Mesendoderm (in vitro differentiated cells): ENCODE data around the gene ZCCHC7.
"Not testable (repeated sequence)": the region's sequence is repeated elsewhere in the genome, so short reads cannot be mapped to it uniquely, and the experiment has no call there.

Experiments used
- DNase-seq: peaks from one replicate; pipeline ENCODE4 v3.0.0; 2013
- H2AK5ac ChIP-seq: 2 replicates; pipeline ENCODE4 v1.6.1; 2013; ENCODE audit warnings: low read length, inconsistent platforms
- H2BK120ac ChIP-seq: 2 replicates; pipeline ENCODE4 v1.6.1; 2013; ENCODE audit warnings: low read depth, mild to moderate bottlenecking, low read length, moderate library complexity, mixed read lengths
- H2BK15ac ChIP-seq: replicated peaks from 2 replicates; pipeline ENCODE4 v1.6.1; 2013; ENCODE audit warnings: low read depth, mild to moderate bottlenecking, moderate library complexity
- H2BK5ac ChIP-seq: 2 replicates; pipeline ENCODE4 v1.6.1; 2013; ENCODE audit warnings: low read length, inconsistent platforms
- H3K18ac ChIP-seq: 2 replicates; pipeline ENCODE4 v1.6.1; 2013; ENCODE audit warnings: mild to moderate bottlenecking, low read length, mixed read lengths
- H3K23ac ChIP-seq: one replicate; pipeline ENCODE4 v1.6.1; 2013; ENCODE audit warnings: low read length
- H3K27ac ChIP-seq: 2 replicates; pipeline ENCODE4 v1.5.1; 2013; ENCODE audit warnings: low read depth, mild to moderate bottlenecking, inconsistent platforms, low read length, moderate library complexity
- H3K27me3 ChIP-seq: 2 replicates; pipeline ENCODE4 v1.6.1; 2013; ENCODE audit warnings: low read length, control low read depth, mild to moderate bottlenecking, inconsistent platforms; ENCODE audit not compliant: insufficient read depth, poor library complexity
- H3K36me3 ChIP-seq: 2 replicates; pipeline ENCODE4 v1.6.1; 2013; ENCODE audit warnings: low read length, inconsistent platforms; ENCODE audit not compliant: control insufficient read depth, insufficient read depth
- H3K4ac ChIP-seq: one replicate; pipeline ENCODE4 v1.6.1; 2013; ENCODE audit warnings: low read depth, mild to moderate bottlenecking, low read length, moderate library complexity
- H3K4me1 ChIP-seq: 2 replicates; pipeline ENCODE4 v1.6.1; 2013; ENCODE audit warnings: low read depth, low read length, inconsistent platforms; ENCODE audit not compliant: control insufficient read depth
- H3K4me2 ChIP-seq: 2 replicates; pipeline ENCODE4 v1.6.1; 2013; ENCODE audit warnings: low read length
- H3K4me3 ChIP-seq: 2 replicates; pipeline ENCODE4 v1.5.1; 2013; ENCODE audit warnings: mild to moderate bottlenecking, low read length
- H3K56ac ChIP-seq: one replicate; pipeline ENCODE4 v1.6.1; 2013; ENCODE audit warnings: low read length
- H3K79me1 ChIP-seq: 2 replicates; pipeline ENCODE4 v1.6.1; 2013; ENCODE audit warnings: low read length, inconsistent platforms
- H3K79me2 ChIP-seq: 2 replicates; pipeline ENCODE4 v1.6.1; 2013; ENCODE audit warnings: mild to moderate bottlenecking, low read length; ENCODE audit not compliant: control insufficient read depth, insufficient read depth
- H3K9ac ChIP-seq: 2 replicates; pipeline ENCODE4 v1.6.1; 2013; ENCODE audit warnings: low read length, inconsistent platforms
- H4K5ac ChIP-seq: one replicate; pipeline ENCODE4 v1.6.1; 2013; ENCODE audit warnings: low read length
- H4K8ac ChIP-seq: one replicate; pipeline ENCODE4 v1.6.1; 2013; ENCODE audit warnings: low read depth, mild to moderate bottlenecking, control low read depth, low read length, moderate library complexity
- whole genome bisulfite sequencing: extraction: QIAGEN DNeasy Blood & Tissue Kit; methylation state at CpG from one replicate; pipeline ENCODE4 v1.1.7; 2013; ENCODE audit warnings: low lambda C conversion rate, missing lambda C conversion rate; ENCODE audit not compliant: insufficient coverage; ENCODE audit errors: extremely low coverage; 5-methylcytosine and 5-hydroxymethylcytosine counted together

Gene ZCCHC7

GRCh38 chr9:37082214-37082765 is 38.1 kb upstream of the ZCCHC7 start:
- H3K27me3 ChIP-seq = no peaks in the 10 kb centered on the region
- H2BK5ac ChIP-seq = no peak overlapping the region
- no peak overlapping the region for H4K5ac ChIP-seq
- H2BK15ac ChIP-seq = no peak overlapping the region
- no peak overlapping the region for H3K18ac ChIP-seq
- H4K8ac ChIP-seq = no peak overlapping the region
- no peak overlapping the region for H3K23ac ChIP-seq
- no peak overlapping the region for H2BK120ac ChIP-seq
- no peaks in the 10 kb centered on the region for H3K36me3 ChIP-seq
- no peak overlapping the region for H3K4me2 ChIP-seq
- peak; percentile 13 for DNase-seq
- H3K4ac ChIP-seq = no peak overlapping the region
- H3K56ac ChIP-seq = no peak overlapping the region
- H3K4me1 ChIP-seq = no peaks in the 10 kb centered on the region
- peaks cover 3% of the 10 kb centered on the region for H3K79me2 ChIP-seq
- WGBS = no CpG with 5 or more reads among the region's 4 CpGs
- H3K9ac ChIP-seq = no peak overlapping the region
- H2AK5ac ChIP-seq = no peak overlapping the region
- no peak overlapping the region for H3K4me3 ChIP-seq
- H3K79me1 ChIP-seq = peaks cover 5% of the 10 kb centered on the region
- H3K27ac ChIP-seq = no peak overlapping the region

DNA sequence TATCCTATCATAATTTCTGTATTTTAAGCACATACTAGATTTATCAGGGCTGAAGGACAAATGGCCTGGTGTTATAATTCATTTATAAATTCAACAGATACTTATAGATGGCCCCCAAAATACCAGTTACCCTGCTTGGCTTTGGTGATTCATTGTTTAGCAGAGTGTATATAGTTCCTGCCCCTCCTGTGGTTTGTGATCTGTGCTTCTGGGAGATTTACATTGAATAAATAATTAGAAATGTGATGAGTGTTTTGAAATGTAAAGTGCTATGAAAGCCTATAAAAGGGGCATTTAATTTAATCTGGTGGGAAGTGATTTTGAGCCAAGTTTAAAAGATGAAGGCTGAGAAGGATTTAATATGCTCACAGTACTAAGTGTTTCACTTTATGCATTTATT is 36.7 kb upstream of the ZCCHC7 start:
- Histone ChIP-seq H3K9ac (no peak overlapping the region), H3K4me2 (no peak overlapping the region)

DNA sequence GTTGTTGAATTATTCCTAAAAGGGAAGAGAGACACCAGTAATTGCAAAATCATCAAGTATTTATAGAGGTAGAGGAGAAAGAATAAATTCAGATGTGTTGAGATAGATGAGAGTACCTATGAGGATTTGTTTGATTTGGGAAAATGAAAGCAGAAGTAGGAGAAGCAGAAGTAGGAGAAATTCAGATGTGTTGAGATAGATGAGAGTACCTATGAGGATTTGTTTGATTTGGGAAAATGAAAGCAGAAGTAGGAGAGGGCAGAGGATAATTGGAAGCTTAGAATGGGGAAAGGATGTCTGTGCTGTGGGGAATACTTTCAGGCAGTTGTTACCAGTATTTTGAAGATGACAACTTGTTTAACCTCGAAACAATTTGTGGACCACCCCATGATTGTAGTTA is 35.1 kb upstream of the ZCCHC7 start:
- no peak overlapping the region for H3K9ac ChIP-seq
- no peak overlapping the region for H3K4ac ChIP-seq
- DNase-seq = no peak
- no peak overlapping the region for H4K5ac ChIP-seq
- no peak overlapping the region for H2AK5ac ChIP-seq
- H3K4me1 ChIP-seq = no peaks in the 10 kb centered on the region
- no peak overlapping the region for H2BK5ac ChIP-seq
- no peak overlapping the region for H3K4me3 ChIP-seq
- no CpG with 5 or more reads among the region's 1 CpG for WGBS
- H3K23ac ChIP-seq = no peak overlapping the region
- peaks cover 3% of the 10 kb centered on the region for H3K79me2 ChIP-seq
- no peak overlapping the region for H3K18ac ChIP-seq
- H2BK15ac ChIP-seq = no peak overlapping the region
- H2BK120ac ChIP-seq = no peak overlapping the region
- no peak overlapping the region for H4K8ac ChIP-seq
- H3K27me3 ChIP-seq = no peaks in the 10 kb centered on the region
- H3K4me2 ChIP-seq = no peak overlapping the region
- no peak overlapping the region for H3K56ac ChIP-seq
- peaks cover 5% of the 10 kb centered on the region for H3K79me1 ChIP-seq
- H3K36me3 ChIP-seq = no peaks in the 10 kb centered on the region
- no peak overlapping the region for H3K27ac ChIP-seq

More for the DNA sequence above, 36.7 kb upstream of the ZCCHC7 start:
- peaks cover 5% of the 10 kb centered on the region for H3K79me1 ChIP-seq
- H3K18ac ChIP-seq = no peak overlapping the region
- peaks cover 3% of the 10 kb centered on the region for H3K79me2 ChIP-seq
- H4K8ac ChIP-seq = no peak overlapping the region
- no peak overlapping the region for H3K23ac ChIP-seq
- H2BK120ac ChIP-seq = no peak overlapping the region
- H3K56ac ChIP-seq = no peak overlapping the region
- no peak overlapping the region for H3K27ac ChIP-seq
- no peak overlapping the region for H4K5ac ChIP-seq
- no peak for DNase-seq
- no peak overlapping the region for H3K4ac ChIP-seq
- no peak overlapping the region for H3K4me3 ChIP-seq
- H2BK5ac ChIP-seq = no peak overlapping the region
- no peaks in the 10 kb centered on the region for H3K36me3 ChIP-seq
- H2AK5ac ChIP-seq = no peak overlapping the region
- H3K4me1 ChIP-seq = no peaks in the 10 kb centered on the region
- no peak overlapping the region for H2BK15ac ChIP-seq
- H3K27me3 ChIP-seq = no peaks in the 10 kb centered on the region

DNA sequence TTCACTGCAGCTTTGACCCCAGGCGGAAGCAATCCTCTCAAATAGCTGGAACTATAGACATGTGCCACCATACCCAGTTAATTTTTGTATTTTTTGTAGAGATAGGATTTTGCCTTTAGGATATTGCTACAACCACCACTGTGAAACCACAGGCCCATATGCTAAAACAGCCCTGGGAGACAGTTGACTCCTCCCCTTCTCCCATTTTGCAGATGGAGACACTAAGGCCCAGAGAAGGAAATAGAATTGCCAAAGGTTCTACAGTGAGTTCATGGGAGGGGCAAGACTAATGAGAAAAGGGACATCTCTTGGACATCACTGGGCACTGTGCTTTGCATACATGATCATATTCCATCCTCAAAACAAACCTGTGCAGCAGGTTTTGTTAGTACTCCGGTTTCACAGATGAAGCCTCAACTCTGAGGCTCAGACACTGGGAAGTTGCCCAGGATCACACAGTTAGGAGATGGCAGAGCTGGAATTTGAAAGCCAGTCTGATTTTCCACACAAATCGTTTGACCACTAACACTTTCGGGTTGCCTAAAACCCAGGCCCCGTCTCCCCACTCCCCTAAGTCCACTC is 27.6 kb upstream of the ZCCHC7 start:
- not testable (repeated sequence) for H3K9ac ChIP-seq, H2BK120ac ChIP-seq, H3K4me2 ChIP-seq, H2AK5ac ChIP-seq, H3K79me1 ChIP-seq, H2BK15ac ChIP-seq, H4K8ac ChIP-seq, H3K4me1 ChIP-seq, H3K4me3 ChIP-seq, H3K27ac ChIP-seq, DNase-seq, H3K79me2 ChIP-seq, H3K18ac ChIP-seq, H3K4ac ChIP-seq, H2BK5ac ChIP-seq, H4K5ac ChIP-seq, H3K27me3 ChIP-seq, H3K56ac ChIP-seq, H3K23ac ChIP-seq, H3K36me3 ChIP-seq
- no CpG with 5 or more reads among the region's 5 CpGs for WGBS

DNA sequence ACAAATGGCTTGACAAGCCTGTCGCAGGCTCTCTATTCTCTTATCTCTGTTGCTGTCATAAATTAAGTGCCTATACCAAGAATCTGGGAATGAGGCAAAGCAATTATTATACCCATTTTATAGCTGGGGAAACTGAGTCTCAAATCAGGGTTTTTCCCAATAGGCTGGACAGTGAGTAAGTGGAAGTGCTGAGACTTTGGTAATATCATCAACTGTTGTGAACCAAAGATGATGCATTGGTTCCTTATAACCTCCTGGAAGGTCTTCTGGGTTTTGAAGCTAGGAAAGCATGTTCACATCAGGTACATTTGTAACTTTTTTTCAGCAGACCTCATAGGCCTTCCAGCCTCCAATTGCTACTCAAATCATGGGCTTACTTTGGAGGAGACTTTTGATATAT is 25.6 kb upstream of the ZCCHC7 start:
- Histone ChIP-seq H3K23ac (no peak overlapping the region), H4K8ac (no peak overlapping the region), H3K27me3 (no peaks in the 10 kb centered on the region), H3K4me1 (no peaks in the 10 kb centered on the region), H2BK120ac (no peak overlapping the region), H3K4ac (no peak overlapping the region), H2AK5ac (no peak overlapping the region), H3K4me3 (no peak overlapping the region), H2BK15ac (no peak overlapping the region), H3K18ac (no peak overlapping the region), H3K4me2 (no peak overlapping the region), H3K79me1 (no peaks in the 10 kb centered on the region), H3K56ac (no peak overlapping the region), H3K27ac (no peak overlapping the region), H4K5ac (no peak overlapping the region), H3K79me2 (no peaks in the 10 kb centered on the region), H3K36me3 (no peaks in the 10 kb centered on the region), H3K9ac (no peak overlapping the region), H2BK5ac (no peak overlapping the region)
- DNase-seq = no peak
- no CpG with 5 or more reads among the region's 1 CpG for WGBS

DNA sequence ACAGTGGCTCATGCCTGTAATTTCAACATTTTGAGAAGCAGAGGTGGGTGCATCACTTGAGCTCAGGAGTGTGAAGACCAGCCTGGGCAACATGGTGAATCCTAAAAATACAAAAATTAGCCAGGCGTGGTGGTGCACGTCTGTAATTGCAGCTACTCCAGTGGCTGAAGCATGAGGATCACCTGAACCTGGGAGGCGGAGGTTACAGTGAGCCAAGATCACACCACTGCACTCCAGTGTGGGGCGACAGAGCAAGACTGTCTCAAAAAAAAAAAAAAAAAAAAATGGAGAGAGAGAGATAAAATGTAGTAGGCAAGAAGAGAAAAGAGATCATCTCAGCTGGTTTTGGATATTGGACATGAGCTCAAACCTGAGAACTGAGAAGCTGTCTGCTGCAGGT is 23.7 kb upstream of the ZCCHC7 start:
- WGBS = no CpG with 5 or more reads among the region's 4 CpGs
- H2BK15ac ChIP-seq = no peak overlapping the region
- no peak overlapping the region for H3K4me2 ChIP-seq
- H3K56ac ChIP-seq = no peak overlapping the region
- no peaks in the 10 kb centered on the region for H3K36me3 ChIP-seq
- no peak overlapping the region for H2AK5ac ChIP-seq
- no peak overlapping the region for H3K27ac ChIP-seq
- no peak overlapping the region for H3K23ac ChIP-seq
- no peaks in the 10 kb centered on the region for H3K79me2 ChIP-seq
- H2BK120ac ChIP-seq = no peak overlapping the region
- DNase-seq = no peak
- no peaks in the 10 kb centered on the region for H3K79me1 ChIP-seq
- H3K4ac ChIP-seq = no peak overlapping the region
- H3K27me3 ChIP-seq = no peaks in the 10 kb centered on the region
- no peak overlapping the region for H3K9ac ChIP-seq
- no peak overlapping the region for H4K5ac ChIP-seq
- no peak overlapping the region for H2BK5ac ChIP-seq
- H3K4me1 ChIP-seq = no peaks in the 10 kb centered on the region
- H3K18ac ChIP-seq = no peak overlapping the region
- no peak overlapping the region for H3K4me3 ChIP-seq
- no peak overlapping the region for H4K8ac ChIP-seq
